HS-5 (cell line): ENCODE results near the gene PCDHGB6.
"Not testable (repeated sequence)": the region's sequence is repeated elsewhere in the genome, so short reads cannot be mapped to it uniquely, and the experiment has no call there.

ENCODE experiments used
- DNase-seq: peaks from one replicate; pipeline ENCODE4 v3.0.0-alpha.2; 2012; ENCODE audit warnings: low read depth

The PCDHGB6 gene

GRCh38 chr5:141419074-141419880 lies 11.5 kb downstream of the PCDHGB6 start:
- no peak for DNase-seq

DNA sequence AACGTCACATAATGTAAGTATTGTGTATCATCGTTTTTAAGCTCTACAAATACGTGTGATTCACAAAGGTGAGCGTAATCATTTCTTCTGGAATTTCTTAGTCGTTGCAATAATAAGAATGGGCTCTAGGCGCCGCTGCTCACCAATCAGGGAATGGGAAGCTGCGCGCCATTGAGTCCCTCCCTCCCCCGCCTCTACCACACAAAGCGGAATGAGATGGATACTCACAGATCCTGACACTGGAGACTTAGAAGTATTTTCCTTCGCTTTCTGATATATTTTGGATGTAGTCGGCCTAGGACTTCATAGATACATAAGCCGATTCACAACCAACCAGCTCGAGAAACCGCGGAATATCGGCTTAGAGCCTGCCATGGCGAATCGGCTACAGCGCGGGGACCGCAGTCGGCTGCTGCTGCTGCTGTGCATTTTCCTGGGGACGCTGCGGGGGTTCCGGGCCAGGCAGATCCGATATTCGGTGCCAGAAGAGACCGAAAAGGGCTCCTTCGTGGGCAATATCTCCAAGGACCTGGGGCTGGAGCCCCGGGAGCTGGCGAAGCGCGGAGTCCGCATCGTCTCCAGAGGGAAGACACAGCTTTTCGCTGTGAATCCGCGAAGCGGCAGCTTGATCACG lies 13.2 kb downstream of the PCDHGB6 start, which contains the start of gene PCDHGA11:
PCDHGA11 (plus strand) TSS at position 197 of the 634 bp plus-strand sequence; CDS start at position 374, 177 bp downstream.
- no peak for DNase-seq

- no peak for DNase-seq
These were observed 13.7 kb downstream of the PCDHGB6 start for GRCh38 chr5:141421489-141421855.

DNA sequence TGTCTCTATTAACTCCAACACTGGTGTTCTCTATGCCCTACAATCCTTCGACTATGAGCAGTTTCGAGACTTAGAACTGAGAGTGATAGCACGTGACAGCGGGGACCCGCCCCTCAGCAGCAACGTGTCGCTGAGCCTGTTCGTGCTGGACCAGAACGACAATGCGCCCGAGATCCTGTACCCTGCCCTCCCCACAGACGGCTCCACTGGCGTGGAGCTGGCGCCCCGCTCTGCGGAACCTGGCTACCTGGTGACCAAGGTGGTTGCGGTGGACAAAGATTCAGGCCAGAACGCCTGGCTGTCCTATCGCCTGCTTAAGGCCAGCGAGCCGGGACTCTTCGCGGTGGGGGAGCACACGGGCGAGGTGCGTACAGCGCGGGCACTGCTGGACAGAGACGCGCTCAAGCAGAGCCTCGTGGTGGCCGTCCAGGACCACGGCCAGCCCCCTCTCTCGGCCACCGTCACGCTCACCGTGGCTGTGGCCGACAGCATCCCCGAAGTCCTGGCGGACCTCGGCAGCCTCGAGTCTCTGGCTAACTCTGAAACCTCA lies 15.0 kb downstream of the PCDHGB6 start:
- no peak for DNase-seq

DNA sequence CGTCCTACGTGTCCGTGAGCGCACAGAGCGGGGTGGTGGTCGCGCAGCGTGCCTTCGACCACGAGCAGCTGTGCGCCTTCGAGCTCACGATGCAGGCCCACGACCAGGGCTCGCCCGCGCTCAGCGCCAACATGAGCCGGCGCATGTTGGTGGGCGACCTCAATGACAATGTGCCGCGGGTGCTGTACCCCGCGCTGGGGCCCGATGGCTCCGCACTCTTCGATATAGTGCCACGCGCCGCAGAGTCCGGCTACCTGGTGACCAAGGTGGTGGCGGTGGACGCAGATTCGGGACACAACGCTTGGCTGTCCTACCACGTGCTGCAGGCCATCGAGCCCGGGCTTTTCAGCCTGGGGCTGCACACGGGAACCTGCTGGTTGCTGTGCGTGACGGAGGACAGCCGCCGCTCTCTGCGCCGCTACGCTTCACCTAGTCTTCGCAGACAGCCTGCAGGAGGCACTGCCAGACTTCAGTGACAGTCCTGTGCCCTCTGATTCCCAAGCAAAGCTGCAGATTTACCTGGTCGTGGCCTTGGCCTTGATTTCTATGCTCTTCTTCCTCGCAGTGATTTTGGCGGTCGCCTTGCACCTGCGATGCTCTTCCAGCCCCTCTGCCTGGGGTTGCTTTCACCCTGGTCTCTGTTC lies 20.1 kb downstream of the PCDHGB6 start:
- DNase-seq, result no peak

GRCh38 chr5:141430332-141431113 lies 22.7 kb downstream of the PCDHGB6 start, which contains the start of gene PCDHGA12:
Gene PCDHGA12 (plus strand): TSS chr5:141430507. CDS start chr5:141430760, 253 bp downstream.
- no peak for DNase-seq

DNA sequence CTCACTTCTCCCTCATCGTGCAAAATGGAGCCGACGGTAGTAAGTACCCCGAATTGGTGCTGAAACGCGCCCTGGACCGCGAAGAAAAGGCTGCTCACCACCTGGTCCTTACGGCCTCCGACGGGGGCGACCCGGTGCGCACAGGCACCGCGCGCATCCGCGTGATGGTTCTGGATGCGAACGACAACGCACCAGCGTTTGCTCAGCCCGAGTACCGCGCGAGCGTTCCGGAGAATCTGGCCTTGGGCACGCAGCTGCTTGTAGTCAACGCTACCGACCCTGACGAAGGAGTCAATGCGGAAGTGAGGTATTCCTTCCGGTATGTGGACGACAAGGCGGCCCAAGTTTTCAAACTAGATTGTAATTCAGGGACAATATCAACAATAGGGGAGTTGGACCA lies 23.5 kb downstream of the PCDHGB6 start:
- no peak for DNase-seq

GRCh38 chr5:141432308-141432707 lies 24.5 kb downstream of the PCDHGB6 start:
- not testable (repeated sequence) for DNase-seq

- DNase-seq, result not testable (repeated sequence)
These were observed 24.9 kb downstream of the PCDHGB6 start for GRCh38 chr5:141432726-141433125.

GRCh38 chr5:141434006-141434405 lies 26.2 kb downstream of the PCDHGB6 start:
- DNase-seq, result no peak

GRCh38 chr5:141437221-141437620 lies 29.4 kb downstream of the PCDHGB6 start:
- no peak for DNase-seq

GRCh38 chr5:141439411-141440141 lies 31.8 kb downstream of the PCDHGB6 start:
- no peak for DNase-seq

DNA sequence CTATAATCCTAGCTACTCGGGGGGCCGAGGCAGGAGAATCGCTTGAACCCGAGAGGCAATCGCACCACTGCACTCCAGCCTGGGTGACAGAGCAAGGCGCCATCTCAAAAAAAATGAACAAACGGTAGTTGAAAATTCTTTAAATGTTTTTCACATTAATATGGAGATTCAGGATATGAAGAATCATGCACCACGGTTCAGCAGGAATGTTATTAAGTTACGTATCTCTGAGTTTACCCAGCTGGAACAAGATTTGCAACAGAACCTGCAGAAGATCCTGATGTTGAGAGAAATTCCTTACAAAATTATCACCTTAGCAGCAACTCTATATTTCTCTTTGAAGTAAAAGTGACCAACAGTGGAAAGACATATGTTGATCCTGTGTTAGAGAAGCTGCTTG lies 32.5 kb downstream of the PCDHGB6 start:
- DNase-seq, result no peak

DNA sequence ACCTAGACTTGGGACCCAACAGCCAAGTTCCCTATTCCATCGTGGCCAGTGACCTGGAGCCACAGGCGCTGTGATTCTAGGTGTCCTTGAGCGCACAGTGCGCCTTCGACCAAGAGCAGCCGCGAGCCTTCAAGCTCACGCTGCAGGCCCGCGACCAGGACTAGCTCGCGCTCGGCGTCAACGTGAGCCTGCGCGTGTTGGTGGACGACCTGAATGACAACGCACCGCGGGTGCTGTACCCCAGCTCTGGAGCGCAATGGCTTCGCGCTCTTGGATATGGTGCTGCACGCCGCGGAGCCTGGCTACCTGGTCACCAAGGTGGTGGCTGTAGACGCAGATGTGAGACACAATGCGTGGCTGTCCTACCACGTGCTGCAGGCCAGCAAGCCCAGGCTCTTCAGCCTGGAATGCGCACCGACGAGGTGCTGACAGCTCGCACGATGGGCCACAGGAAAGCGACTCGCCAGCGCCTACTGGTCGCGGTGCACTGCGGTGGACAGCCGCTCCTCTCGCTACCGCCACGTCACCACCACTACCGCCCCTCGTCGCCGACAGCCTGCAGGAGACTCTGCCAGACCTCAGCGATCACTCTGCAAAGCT lies 33.9 kb downstream of the PCDHGB6 start:
- no peak for DNase-seq
